HG03103 (cell line): ENCODE results near the gene SLC34A3.
"Not testable (repeated sequence)": the region's sequence is repeated elsewhere in the genome, so short reads cannot be mapped to it uniquely, and the experiment has no call there.

Experiments used
- ATAC-seq: cut with Tn5 transposase; IDR thresholded peaks from one replicate; pipeline ENCODE4 v1.9.1; 2021; ENCODE audit warnings: low read depth; ENCODE audit not compliant: unreplicated experiment

SLC34A3 gene

GRCh38 chr9:137227853-137228505 is 2.7 kb upstream of the SLC34A3 start:
- no peak for ATAC-seq

- ATAC-seq, result no peak
These were observed 2.2 kb upstream of the SLC34A3 start for GRCh38 chr9:137228506-137228967.

GRCh38 chr9:137228968-137229896 is 1.5 kb upstream of the SLC34A3 start:
- ATAC-seq, result no peak

GRCh38 chr9:137229903-137230704 is 597 bp upstream of the SLC34A3 start:
- no peak for ATAC-seq

- ATAC-seq, result no peak
These were observed 805 bp downstream of the SLC34A3 start for GRCh38 chr9:137231372-137232039.

- no peak for ATAC-seq
These were observed 1.4 kb downstream of the SLC34A3 start for GRCh38 chr9:137232101-137232500.

GRCh38 chr9:137232510-137232909 is 1.8 kb downstream of the SLC34A3 start:
- no peak for ATAC-seq

- no peak for ATAC-seq
These were observed 2.7 kb downstream of the SLC34A3 start for GRCh38 chr9:137233143-137233980.

- no peak for ATAC-seq
These were observed 3.5 kb downstream of the SLC34A3 start for GRCh38 chr9:137234055-137234697.

- no peak for ATAC-seq
These were observed 4.2 kb downstream of the SLC34A3 start for GRCh38 chr9:137234758-137235423.

- ATAC-seq, result no peak
These were observed 4.9 kb downstream of the SLC34A3 start for GRCh38 chr9:137235424-137236237.

- ATAC-seq, result no peak
These were observed 5.7 kb downstream of the SLC34A3 start for GRCh38 chr9:137236238-137236935.

- ATAC-seq, result no peak
These were observed 6.3 kb downstream of the SLC34A3 start for GRCh38 chr9:137236936-137237421.

- no peak for ATAC-seq
These were observed 7.3 kb downstream of the SLC34A3 start for GRCh38 chr9:137237759-137238726.

GRCh38 chr9:137239541-137240200 is 9.0 kb downstream of the SLC34A3 start:
- not testable (repeated sequence) for ATAC-seq
